SU-DHL-6 (cell line): Measurements from ENCODE around the gene FAAH.

Experiments
- CTCF ChIP-seq: fragments of 200-600 bp; sonication (generic); IDR thresholded peaks from one replicate; pipeline ENCODE4 v1.5.1; 2017; ENCODE audit warnings: antibody characterized with exemption, mild to moderate bottlenecking, low read length, moderate library complexity; ENCODE audit not compliant: insufficient read depth, poor library complexity, severe bottlenecking
- EZH2phosphoT487 ChIP-seq: fragments of 200-600 bp; sonication (generic), shearing (Covaris generic); conservative IDR thresholded peaks from 2 replicates; pipeline ENCODE4 v1.6.1; 2018; ENCODE audit warnings: mild to moderate bottlenecking, antibody characterized with exemption, low read length, moderate library complexity, mixed read lengths

- TF ChIP-seq CTCF, result no peak
- TF ChIP-seq EZH2phosphoT487, result no peak
Observed at GRCh38 chr1:46461017-46461808, 67.1 kb downstream of the FAAH start.
